Endometrial microvascular endothelial cells (primary cell): Measurements from ENCODE around the gene RANBP1. TPM values are rescaled to one million over a fixed set of nuclear protein-coding genes. Genes with fewer than 3 reads are reported as not detected.

Experiments
- in situ Hi-C: cut with HindIII; loops from 2 replicates; pipeline ENCODE4 v1.10.0; 2017; ENCODE audit warnings: low sequenced_read_pairs, low pct_unique_long_range_greater_than_20kb; ENCODE audit errors: inconsistent ontology term
- total RNA-seq: library from RNA; depleted of rRNA; stranded (reverse); fragments of >200 nt; gene quantifications from one replicate; pipeline ENCODE4 v1.2.3, GENCODE V29; 2015; ENCODE audit errors: inconsistent ontology term

RANBP1 gene
- total RNA-seq, 1 donor from 2014 or later: 436 TPM

DNA sequence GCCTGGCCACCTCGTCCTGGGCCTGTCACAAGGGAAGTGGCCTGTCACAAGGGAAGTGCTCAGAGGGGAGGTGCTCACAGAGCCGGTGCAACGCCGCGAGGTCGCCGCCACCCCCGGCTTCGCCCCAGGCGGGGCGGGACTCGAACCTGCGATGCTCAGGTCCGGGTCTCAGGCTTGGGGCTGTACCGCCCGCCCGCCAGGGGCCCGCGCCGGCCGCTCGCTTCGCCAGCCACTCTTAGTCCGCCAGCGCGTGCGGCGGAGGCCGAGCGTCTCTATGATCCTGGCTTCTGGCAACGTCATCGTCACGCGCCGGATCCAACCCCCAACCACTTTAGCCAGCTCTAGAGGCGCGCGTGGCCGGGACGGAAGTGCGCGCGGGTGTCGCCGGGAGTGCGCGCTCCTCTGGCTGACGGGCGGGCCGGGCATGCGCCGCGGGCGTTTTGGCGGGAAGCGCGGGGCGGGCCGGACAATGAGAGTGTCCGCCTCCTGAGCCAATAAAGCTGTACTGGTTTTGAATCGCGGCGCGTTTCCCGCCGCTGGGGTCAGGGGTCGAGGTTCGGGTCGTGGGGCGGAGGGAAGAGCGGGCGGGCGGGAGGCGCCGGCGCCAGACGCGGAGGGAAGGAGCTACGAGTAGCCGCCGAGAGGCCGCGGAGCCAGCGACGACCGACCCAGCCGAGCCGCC, 1.2 kb downstream of the RANBP1 start, which contains the start of gene TRMT2A:
TSS of gene TRMT2A (minus strand) at position 276 of the 682 bp plus-strand sequence. CDS start 320 bp downstream, outside the sequence.
- in situ Hi-C loops: loop anchor here (25.0 kb wide), 2 partner anchors 155 to 355 kb away; partner anchors contain the start of gene TBX1

DNA sequence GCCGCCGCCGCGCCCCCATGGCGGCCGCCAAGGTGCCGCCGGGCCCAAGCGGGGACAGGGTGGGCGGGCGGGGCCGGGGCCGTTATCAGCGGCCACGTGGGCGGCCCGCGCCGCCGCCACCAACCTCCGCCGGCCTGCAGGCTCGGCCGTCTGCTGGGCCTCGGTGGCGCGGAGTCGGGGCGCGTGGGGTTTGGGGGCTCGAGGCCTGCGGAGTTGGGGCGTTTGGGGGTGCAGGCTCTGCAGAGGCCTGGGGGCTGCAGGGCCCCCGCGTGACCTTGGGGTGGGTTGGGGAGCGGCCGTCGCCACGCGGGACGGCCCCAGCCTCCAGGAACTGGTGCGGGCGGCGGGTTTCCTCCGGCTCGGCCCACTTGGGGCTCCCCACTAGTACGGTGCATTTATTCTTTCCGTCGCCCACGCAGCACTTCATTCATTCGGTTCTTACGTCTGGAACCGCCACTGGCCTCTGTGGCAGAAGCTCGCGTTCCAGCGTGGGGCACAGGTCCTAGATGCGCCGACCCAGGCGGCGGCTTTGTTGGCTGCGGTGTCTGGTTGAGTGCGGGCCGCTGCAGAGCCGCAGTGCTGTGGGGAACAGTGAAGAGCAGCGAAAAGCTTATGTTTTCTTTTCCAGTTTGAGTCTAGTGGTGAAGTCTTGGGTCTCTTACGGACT, 1.9 kb downstream of the RANBP1 start:
- in situ Hi-C loops: loop anchor here (25.0 kb wide), 2 partner anchors 155 to 355 kb away; partner anchors contain the start of gene TBX1

DNA sequence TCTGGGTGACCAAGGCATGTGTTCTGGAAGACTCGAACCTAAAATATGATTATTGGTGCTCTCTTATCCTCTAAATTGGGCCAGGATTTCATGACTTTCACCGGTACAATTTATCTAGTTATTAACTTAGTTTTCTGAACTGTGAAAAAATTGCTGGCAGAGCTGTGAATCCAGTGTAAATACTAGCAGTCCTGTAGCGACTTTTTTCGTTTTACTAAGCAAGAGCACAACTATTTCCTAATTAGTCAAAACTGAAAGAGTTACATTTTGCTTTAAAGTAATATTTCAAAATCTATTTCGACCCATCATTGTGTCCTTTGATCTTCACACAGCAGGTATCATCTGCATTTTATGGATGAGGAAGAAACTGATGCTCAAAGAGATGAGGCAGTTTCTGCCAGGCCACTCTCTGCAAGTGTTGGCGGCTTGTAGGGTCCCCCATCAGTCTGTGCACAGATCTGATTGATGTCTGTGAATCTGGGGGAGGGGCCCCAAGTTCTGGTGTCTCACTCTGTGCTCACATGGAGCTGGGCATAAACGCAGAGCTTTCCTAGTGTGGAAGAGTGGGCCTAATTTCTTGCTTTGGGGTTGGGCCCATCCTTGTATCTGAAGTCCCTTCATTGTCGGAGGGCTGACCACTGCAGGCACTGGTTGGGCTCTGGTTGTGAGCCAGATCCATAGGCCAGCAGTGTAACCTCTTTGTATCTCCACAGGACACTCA, 2.6 kb downstream of the RANBP1 start:
- in situ Hi-C loops: loop anchor here (25.0 kb wide), 2 partner anchors 156 to 356 kb away; partner anchors contain the start of gene TBX1

DNA sequence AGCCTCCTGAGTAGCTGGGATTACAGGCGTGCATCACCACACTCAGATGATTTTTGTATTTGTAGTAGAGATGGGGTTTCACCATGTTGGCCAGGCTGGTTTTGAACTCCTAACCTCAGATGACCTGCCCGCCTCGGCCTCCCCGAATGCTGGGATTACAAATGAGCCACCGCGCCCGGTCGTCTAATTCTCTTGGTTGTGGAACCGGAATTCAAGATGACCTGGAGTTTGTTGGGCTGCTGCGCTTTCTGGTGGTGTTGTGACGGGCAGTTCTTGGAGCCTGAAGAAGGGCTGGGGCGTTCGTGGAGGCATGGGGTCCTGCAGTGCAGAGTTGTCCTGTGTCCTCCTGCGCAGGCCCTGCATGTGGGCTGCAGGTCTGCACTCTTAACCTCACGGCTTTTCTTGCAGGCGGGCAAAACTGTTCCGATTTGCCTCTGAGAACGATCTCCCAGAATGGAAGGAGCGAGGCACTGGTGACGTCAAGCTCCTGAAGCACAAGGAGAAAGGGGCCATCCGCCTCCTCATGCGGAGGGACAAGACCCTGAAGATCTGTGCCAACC, 6.0 kb downstream of the RANBP1 start:
- in situ Hi-C loops: loop anchor here (25.0 kb wide), 2 partner anchors 160 to 360 kb away; partner anchors contain the start of gene TBX1

DNA sequence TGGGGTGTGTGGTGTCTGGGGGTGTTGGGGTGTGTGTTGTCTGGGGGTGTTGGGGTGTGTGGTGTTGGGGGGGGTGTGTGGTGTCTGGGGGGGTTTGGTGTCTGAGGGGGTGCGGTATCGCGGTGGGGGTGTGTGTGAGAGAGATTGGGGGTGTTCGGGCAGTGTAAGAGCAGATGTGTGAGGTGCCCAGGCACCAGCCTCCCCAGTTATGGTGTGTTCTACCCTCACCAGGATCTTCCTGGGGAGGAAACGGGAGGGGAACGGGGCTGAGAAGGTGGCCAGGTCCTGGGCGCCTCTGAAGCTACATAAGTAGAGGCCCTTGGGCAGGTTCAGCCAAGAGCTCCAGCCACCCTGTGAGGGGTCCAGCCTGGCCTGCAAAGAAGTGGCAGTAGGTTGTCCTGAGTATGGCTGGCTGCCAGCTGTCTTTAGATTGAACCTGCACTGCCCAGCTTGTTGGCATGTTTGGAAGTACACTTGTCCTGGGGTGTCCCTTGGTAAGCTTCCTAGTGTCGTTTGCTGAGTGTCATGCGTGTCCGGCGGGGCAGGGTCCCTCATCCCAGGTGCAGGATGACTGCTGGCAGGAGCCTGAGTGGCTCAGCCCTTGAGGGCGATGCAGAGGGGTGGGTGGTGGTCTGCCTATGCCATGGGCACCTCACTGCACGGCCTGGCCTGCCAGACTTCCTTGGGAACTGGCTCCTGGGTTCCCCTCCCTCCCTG, 7.6 kb downstream of the RANBP1 start:
- in situ Hi-C loops: loop anchor here (25.0 kb wide), 2 partner anchors 161 to 361 kb away; partner anchors contain the start of gene TBX1

DNA sequence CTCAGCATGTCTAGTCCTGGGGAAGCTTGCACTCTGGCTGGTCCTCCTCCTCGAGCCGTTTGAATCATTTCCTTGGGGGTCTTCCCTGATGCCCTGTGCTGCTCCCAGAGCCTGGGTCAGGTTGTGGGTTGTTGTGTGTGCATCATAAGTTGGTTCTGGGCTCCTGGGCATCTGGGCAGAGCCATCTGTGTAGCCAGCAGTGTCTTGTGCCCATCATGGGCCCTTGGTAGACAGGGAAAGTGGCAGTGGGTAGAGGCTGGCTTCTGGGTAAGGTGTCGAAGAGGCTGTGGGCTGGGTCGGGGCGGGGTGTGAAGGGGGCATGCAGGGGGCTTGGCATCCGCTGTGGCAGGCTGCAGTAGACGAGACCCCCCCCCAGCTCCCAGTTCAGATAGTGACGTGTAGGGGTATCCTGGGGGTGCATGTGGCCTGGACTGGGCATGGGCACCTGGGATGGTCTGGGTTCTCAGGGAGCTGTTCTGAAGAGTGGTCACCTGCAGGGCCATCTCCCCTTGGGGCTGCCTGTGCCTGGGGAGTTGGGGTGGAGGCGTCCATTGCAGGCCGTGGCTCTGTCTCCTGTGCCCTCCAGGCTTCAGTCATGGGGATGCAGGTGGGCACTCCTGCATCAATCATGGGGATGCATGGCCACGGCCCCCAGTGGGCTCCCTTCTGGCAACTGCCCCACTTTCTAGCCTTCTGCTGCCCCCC, 8.3 kb downstream of the RANBP1 start:
- in situ Hi-C loops: loop anchor here (25.0 kb wide), 2 partner anchors 162 to 362 kb away; partner anchors contain the start of gene TBX1

DNA sequence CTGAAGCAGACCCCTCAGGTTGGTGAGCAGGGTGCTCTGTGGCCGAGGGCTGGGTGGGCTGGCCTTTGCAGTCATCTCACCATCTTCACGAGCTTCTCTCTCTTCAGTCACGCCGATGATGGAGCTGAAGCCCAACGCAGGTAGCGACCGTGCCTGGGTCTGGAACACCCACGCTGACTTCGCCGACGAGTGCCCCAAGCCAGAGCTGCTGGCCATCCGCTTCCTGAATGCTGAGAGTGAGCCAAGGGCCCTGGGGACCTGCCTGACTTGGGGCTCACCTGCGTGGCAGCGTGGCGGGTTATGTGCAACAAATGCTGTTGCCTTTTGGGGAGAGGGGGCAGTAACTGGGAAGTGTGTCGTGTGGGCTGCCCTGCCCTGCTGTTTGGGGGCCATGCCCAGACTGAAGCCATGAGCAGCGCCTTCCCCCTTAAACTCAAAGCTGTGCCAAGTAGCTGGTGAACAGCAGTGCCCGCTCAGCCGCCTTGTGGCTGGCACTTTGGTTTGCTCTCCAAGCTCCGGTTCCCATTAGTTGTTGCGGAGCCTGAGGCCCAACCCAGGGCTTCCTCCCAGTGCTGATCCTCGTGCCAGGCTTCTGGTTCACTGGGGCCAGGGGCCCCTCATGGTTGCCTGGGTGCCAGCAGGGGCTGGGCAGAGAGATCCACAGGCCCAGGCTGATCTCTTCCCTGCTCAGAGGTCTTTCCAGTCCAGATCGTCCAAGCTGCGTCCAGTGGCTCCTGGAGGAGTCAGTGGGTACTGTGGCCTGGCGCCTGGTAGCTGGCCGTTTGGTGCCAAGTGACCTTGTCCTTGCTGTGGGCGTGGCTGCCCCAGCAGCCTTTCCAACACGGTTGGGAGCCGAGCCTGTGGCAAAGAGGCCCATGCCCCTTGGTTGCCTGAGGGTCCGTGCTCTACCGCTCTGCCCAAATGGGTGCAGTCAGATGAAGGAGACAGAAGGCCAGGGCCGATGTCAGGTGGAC, 9.6 kb downstream of the RANBP1 start:
- in situ Hi-C loops: loop anchor here (25.0 kb wide), 1 partner anchor 162 kb away; no protein-coding TSS in a partner anchor

DNA sequence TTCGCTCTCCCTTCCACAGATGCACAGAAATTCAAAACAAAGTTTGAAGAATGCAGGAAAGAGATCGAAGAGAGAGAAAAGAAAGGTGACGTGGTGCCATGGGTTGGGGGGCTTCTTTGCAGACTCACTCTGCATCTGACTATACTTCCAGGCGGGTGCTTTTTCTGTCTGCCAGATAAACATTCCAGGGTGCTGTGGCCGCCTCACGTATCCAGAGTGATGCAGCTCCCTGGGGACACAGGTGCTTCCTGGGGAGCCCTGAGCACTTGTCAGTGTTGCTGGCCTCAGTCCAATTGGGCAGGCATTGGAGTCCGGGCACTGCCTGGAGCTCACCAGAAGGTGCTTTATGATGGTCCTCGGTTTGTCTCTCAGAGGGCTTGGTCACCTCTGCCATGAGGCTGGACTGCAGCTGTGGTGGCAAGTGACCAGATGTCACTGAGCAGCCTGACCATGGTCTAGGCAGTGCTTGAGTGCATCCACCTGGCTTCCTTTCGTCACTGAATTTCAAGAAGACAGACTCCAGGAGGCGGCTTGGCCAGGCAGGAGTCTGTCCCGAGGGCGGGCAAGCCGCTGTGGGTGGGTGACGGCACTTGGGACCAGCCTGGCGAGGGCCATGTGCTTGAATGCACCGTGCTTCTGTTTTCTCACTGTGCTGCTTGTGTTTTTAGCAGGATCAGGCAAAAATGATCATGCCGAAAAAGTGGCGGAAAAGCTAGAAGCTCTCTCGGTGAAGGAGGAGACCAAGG, 10.6 kb downstream of the RANBP1 start:
- in situ Hi-C loops: loop anchor here (25.0 kb wide), 1 partner anchor 161 kb away; no protein-coding TSS in a partner anchor

DNA sequence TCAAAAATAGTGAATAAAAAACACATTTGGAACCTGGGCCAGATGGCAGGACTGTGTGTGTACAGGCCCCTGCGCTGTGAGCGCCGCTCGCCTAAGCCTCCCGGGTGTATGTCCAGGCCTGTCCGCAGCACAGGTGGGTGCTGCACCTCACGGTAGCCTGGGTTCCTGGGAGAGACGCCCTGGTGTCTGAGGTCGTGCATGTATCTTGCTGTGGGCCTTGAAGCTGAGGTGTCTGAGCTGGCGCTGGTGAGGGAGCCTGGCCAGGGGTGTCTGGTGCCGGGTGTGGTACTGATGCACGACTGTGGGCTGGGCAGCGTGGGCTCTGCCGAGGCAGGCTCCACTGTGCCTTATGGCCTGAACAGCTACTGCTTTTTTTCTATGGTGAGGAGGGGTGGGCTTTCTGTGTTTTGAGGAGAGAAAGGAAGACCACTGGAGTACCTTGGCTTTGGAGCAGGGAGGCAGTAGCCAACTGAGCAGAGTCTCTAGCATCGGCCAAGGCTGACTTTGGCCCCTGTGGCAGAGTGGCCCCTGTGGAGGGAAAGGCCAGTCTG, 11.5 kb downstream of the RANBP1 start:
- in situ Hi-C loops: loop anchor here (25.0 kb wide), 1 partner anchor 160 kb away; no protein-coding TSS in a partner anchor

DNA sequence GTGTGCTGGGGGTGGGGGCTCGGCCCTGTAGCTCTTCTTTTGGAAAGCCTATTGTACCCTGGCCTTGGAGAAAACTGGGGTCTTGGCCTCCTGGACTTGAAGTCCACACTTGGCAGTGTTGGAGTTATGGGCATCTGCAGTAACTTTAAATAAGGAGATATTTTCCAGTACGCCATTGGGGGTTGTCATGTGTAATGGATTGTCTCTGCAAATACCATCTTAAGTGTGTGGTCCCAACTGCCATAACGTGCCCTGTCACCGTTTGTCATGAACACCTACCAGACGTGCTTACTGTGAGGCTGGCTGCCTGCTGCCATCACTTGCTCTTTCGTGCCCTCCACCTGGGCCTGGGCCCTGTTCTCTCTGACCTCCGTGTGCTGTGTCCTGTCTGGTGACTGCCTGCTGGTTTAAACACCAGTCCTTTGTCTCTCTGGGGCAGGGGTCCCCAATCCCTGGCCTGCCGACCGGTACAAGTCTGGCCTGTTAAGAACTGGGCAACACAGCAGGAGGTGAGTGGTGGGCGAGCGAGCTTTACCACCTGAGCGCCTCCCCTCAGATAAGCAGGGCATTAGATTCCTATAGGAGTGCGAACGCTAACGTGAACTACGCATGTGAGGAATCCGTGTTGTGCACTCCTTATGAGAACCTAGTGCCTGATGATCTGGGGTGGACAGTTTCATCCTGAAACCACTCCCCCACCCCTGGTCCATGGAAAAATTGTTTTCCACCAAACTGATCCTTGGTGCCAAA, 12.1 kb downstream of the RANBP1 start:
- in situ Hi-C loops: loop anchor here (25.0 kb wide), 1 partner anchor 159 kb away; no protein-coding TSS in a partner anchor

DNA sequence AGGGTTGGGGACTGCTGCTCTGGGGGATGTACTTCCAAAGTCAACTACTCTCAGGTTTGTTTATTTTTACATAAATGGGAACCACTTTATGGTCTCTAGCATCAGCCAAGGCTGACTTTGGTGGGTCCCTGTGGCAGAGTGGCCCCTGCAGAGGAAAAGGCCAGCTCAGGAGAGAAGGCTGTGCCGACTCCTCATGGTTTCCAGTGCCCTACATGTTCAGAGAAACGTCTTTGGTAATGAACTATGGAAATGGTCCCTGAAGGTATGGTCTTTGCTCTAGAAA, 12.7 kb downstream of the RANBP1 start:
- in situ Hi-C loops: loop anchor here (25.0 kb wide), 1 partner anchor 159 kb away; no protein-coding TSS in a partner anchor

DNA sequence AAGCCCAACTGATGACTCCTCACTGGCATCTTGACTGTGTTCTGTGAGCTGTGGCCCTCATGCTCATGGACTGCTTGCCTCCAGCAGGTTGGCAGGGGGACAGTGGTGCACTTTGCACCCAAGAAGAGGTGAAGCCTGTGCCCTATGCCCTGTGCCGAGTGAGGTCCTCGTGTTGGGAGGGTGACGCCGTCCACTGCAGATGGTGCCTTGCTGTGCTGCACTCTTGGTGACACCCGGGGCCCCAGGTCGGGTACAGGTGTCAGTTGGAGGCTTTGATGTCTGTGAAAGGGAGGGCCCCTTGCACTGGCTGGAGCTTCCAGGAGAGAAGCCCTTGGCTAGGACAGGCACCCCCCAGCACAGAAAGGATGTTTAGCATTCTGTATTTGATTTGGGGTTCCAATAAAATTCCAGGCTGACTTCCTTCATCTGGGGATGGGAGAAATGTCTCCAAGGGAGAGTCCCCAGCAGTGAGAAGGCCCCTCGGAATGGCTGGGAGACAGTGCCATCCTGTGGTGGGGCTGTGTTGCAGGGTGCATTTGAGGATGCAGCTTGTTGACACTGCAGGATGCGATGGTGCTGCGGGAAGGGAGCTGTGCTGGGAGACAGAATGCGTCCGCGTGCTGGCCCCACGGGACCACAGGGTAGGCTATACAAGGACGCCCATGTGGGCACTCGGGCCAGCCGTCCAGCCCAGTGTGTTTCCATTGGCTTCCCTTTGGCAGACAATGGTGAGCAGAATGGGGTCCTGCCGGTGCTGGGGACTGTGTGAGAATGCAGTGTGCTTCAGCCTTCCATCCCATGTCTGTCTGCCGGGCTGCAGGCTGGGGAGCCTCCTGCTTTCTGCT, 13.2 kb downstream of the RANBP1 start:
- in situ Hi-C loops: loop anchor here (25.0 kb wide), 1 partner anchor 158 kb away; no protein-coding TSS in a partner anchor

DNA sequence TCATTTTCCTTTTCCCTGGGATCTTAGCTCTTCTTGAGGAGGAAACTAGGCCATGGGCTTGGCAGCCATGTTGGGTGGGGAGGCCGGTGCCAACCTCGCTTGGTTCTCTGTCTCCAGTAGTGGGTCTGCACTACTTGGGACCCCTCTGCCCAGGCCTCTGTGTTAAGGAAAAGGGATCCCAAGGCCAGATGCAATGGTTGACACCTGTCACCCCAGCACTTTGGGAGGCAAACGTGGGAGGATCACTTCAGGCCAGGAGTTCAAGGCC, 13.8 kb downstream of the RANBP1 start:
- in situ Hi-C loops: loop anchor here (25.0 kb wide), 1 partner anchor 158 kb away; no protein-coding TSS in a partner anchor

DNA sequence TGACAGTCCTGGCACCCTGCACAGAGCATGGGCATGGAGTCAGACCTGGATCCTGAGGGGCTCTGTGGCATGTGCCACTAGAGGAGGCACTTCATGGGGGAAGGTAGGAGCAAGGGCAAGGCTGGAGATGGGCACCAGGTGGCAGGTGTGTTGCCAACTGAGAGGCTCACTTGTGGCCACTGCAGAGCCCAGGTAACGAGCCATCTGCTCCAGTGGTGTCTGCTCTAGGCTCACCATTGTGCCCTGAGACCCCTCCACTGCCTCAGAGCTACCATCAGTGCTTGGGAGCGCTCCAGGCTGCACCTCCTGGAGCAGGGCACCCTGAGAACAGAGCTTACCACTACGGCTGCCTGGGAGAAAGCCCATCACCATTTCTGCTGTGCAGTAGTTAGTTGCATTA, 14.4 kb downstream of the RANBP1 start:
- in situ Hi-C loops: loop anchor here (25.0 kb wide), 1 partner anchor 157 kb away; no protein-coding TSS in a partner anchor
